GM23338 (cell line): Measurements from ENCODE around the gene ARFGAP2.

ENCODE experiments used
- CREB1 ChIP-seq: fragments of 250-450 bp; sonication (Bioruptor Pico); IDR thresholded peaks from 2 replicates; pipeline ENCODE4 v1.5.0; 2020; ENCODE audit warnings: low read depth, mild to moderate bottlenecking, moderate library complexity
- EZH2 ChIP-seq: fragments of 200-600 bp; sonication (generic); IDR thresholded peaks from one replicate; pipeline ENCODE4 v1.8.0; 2017; ENCODE audit warnings: antibody characterized with exemption, mild to moderate bottlenecking, low read depth; ENCODE audit not compliant: unreplicated experiment
- EZH2phosphoT487 ChIP-seq: fragments of 200-600 bp; sonication (generic); IDR thresholded peaks from one replicate; pipeline ENCODE4 v1.8.1; 2018; ENCODE audit warnings: antibody characterized with exemption; ENCODE audit not compliant: unreplicated experiment
- JUNB ChIP-seq: IDR thresholded peaks from one replicate; pipeline ENCODE4 v1.6.1; 2016; ENCODE audit warnings: antibody characterized with exemption; ENCODE audit not compliant: unreplicated experiment
- POLR2AphosphoS5 ChIP-seq: IDR thresholded peaks from 2 replicates; pipeline ENCODE4 v1.6.1; 2016; ENCODE audit warnings: antibody characterized with exemption, low read depth
- STAT1 ChIP-seq: IDR thresholded peaks from one replicate; pipeline ENCODE4 v1.6.1; 2016; ENCODE audit warnings: antibody characterized with exemption; ENCODE audit not compliant: unreplicated experiment
- ZNF331 ChIP-seq: fragments of 250-450 bp; sonication (Bioruptor Pico); IDR thresholded peaks from 2 replicates; pipeline ENCODE4 v1.5.0; 2020; ENCODE audit warnings: low read depth, mild to moderate bottlenecking, moderate library complexity
- TF ChIP-seq, protein P1 (sequence below): IDR thresholded peaks from one replicate; pipeline ENCODE4 v1.6.1; 2018; ENCODE audit warnings: antibody characterized with exemption; ENCODE audit not compliant: unreplicated experiment
- TF ChIP-seq, protein P2 (sequence below), 2 experiments: fragments of 200-600 bp in 1 of 2; sonication (generic) in 1 of 2; conservative IDR thresholded peaks; 2 replicates each; pipeline versions ENCODE4 v1.5.1 to v1.6.1; 2016 to 2017; ENCODE audit warnings: antibody characterized with exemption in 2 of 2, low read depth in 2 of 2, mild to moderate bottlenecking in 2 of 2, moderate library complexity in 1 of 2
- TF ChIP-seq, protein P3 (sequence below): IDR thresholded peaks from 2 replicates; pipeline ENCODE4 v1.6.1; 2016; ENCODE audit warnings: antibody characterized with exemption
- TF ChIP-seq, protein P4 (sequence below): fragments of 250-450 bp; sonication (Bioruptor Pico); IDR thresholded peaks from 2 replicates; pipeline ENCODE4 v1.5.0; 2020; ENCODE audit warnings: mild to moderate bottlenecking, moderate library complexity

DNA sequence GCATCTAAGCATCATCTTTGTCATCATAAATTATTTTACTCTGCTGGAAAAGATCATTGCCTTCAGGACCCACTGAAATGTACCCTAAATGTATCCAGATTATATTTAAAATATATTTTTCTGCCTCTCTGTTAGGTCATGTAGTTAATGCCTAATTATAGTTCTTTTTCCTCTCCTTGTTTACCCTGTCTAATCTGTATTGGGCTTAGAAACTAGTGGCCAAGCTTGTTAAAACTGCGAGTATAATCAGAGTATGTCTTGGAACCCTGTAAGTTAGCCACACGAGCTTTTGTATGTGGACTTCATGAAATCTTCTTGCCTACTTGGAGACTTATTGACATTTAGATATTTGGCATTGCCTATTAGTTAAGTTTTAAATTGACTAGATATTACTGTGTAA, 55.6 kb downstream of the ARFGAP2 start:
- TF ChIP-seq, protein P1, sequence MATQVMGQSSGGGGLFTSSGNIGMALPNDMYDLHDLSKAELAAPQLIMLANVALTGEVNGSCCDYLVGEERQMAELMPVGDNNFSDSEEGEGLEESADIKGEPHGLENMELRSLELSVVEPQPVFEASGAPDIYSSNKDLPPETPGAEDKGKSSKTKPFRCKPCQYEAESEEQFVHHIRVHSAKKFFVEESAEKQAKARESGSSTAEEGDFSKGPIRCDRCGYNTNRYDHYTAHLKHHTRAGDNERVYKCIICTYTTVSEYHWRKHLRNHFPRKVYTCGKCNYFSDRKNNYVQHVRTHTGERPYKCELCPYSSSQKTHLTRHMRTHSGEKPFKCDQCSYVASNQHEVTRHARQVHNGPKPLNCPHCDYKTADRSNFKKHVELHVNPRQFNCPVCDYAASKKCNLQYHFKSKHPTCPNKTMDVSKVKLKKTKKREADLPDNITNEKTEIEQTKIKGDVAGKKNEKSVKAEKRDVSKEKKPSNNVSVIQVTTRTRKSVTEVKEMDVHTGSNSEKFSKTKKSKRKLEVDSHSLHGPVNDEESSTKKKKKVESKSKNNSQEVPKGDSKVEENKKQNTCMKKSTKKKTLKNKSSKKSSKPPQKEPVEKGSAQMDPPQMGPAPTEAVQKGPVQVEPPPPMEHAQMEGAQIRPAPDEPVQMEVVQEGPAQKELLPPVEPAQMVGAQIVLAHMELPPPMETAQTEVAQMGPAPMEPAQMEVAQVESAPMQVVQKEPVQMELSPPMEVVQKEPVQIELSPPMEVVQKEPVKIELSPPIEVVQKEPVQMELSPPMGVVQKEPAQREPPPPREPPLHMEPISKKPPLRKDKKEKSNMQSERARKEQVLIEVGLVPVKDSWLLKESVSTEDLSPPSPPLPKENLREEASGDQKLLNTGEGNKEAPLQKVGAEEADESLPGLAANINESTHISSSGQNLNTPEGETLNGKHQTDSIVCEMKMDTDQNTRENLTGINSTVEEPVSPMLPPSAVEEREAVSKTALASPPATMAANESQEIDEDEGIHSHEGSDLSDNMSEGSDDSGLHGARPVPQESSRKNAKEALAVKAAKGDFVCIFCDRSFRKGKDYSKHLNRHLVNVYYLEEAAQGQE = no peak
- TF ChIP-seq, protein P2, sequence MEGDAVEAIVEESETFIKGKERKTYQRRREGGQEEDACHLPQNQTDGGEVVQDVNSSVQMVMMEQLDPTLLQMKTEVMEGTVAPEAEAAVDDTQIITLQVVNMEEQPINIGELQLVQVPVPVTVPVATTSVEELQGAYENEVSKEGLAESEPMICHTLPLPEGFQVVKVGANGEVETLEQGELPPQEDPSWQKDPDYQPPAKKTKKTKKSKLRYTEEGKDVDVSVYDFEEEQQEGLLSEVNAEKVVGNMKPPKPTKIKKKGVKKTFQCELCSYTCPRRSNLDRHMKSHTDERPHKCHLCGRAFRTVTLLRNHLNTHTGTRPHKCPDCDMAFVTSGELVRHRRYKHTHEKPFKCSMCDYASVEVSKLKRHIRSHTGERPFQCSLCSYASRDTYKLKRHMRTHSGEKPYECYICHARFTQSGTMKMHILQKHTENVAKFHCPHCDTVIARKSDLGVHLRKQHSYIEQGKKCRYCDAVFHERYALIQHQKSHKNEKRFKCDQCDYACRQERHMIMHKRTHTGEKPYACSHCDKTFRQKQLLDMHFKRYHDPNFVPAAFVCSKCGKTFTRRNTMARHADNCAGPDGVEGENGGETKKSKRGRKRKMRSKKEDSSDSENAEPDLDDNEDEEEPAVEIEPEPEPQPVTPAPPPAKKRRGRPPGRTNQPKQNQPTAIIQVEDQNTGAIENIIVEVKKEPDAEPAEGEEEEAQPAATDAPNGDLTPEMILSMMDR (conservative IDR thresholded peaks at IDR 0.05; ENCODE audit: low read depth in 2 of 2) = no peak
- TF ChIP-seq JUNB (no peak), EZH2 (no peak), POLR2AphosphoS5 (no peak), EZH2phosphoT487 (no peak), CREB1 (no peak), STAT1 (no peak), ZNF331 (CRISPR knock-in tag) (no peak)
- TF ChIP-seq, protein P3, sequence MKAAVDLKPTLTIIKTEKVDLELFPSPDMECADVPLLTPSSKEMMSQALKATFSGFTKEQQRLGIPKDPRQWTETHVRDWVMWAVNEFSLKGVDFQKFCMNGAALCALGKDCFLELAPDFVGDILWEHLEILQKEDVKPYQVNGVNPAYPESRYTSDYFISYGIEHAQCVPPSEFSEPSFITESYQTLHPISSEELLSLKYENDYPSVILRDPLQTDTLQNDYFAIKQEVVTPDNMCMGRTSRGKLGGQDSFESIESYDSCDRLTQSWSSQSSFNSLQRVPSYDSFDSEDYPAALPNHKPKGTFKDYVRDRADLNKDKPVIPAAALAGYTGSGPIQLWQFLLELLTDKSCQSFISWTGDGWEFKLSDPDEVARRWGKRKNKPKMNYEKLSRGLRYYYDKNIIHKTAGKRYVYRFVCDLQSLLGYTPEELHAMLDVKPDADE = no peak
- TF ChIP-seq, protein P4, sequence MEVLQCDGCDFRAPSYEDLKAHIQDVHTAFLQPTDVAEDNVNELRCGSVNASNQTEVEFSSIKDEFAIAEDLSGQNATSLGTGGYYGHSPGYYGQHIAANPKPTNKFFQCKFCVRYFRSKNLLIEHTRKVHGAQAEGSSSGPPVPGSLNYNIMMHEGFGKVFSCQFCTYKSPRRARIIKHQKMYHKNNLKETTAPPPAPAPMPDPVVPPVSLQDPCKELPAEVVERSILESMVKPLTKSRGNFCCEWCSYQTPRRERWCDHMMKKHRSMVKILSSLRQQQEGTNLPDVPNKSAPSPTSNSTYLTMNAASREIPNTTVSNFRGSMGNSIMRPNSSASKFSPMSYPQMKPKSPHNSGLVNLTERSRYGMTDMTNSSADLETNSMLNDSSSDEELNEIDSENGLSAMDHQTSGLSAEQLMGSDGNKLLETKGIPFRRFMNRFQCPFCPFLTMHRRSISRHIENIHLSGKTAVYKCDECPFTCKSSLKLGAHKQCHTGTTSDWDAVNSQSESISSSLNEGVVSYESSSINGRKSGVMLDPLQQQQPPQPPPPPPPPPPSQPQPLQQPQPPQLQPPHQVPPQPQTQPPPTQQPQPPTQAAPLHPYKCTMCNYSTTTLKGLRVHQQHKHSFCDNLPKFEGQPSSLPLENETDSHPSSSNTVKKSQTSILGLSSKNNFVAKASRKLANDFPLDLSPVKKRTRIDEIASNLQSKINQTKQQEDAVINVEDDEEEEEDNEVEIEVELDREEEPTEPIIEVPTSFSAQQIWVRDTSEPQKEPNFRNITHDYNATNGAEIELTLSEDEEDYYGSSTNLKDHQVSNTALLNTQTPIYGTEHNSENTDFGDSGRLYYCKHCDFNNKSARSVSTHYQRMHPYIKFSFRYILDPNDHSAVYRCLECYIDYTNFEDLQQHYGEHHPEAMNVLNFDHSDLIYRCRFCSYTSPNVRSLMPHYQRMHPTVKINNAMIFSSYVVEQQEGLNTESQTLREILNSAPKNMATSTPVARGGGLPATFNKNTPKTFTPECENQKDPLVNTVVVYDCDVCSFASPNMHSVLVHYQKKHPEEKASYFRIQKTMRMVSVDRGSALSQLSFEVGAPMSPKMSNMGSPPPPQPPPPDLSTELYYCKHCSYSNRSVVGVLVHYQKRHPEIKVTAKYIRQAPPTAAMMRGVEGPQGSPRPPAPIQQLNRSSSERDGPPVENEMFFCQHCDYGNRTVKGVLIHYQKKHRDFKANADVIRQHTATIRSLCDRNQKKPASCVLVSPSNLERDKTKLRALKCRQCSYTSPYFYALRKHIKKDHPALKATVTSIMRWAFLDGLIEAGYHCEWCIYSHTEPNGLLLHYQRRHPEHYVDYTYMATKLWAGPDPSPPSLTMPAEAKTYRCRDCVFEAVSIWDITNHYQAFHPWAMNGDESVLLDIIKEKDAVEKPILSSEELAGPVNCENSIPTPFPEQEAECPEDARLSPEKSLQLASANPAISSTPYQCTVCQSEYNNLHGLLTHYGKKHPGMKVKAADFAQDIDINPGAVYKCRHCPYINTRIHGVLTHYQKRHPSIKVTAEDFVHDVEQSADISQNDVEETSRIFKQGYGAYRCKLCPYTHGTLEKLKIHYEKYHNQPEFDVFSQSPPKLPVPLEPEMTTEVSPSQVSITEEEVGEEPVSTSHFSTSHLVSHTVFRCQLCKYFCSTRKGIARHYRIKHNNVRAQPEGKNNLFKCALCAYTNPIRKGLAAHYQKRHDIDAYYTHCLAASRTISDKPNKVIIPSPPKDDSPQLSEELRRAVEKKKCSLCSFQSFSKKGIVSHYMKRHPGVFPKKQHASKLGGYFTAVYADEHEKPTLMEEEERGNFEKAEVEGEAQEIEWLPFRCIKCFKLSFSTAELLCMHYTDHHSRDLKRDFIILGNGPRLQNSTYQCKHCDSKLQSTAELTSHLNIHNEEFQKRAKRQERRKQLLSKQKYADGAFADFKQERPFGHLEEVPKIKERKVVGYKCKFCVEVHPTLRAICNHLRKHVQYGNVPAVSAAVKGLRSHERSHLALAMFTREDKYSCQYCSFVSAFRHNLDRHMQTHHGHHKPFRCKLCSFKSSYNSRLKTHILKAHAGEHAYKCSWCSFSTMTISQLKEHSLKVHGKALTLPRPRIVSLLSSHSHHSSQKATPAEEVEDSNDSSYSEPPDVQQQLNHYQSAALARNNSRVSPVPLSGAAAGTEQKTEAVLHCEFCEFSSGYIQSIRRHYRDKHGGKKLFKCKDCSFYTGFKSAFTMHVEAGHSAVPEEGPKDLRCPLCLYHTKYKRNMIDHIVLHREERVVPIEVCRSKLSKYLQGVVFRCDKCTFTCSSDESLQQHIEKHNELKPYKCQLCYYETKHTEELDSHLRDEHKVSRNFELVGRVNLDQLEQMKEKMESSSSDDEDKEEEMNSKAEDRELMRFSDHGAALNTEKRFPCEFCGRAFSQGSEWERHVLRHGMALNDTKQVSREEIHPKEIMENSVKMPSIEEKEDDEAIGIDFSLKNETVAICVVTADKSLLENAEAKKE (CRISPR knock-in tag) = no peak
